ENCODE data around the gene WDPCP. TPM values are rescaled to one million over a fixed set of nuclear protein-coding genes. Genes with fewer than 3 reads are reported as not detected.

The WDPCP gene
- total and polyA plus RNA-seq, 2 of the 4 experiments (the other 2 are of a cell fraction), result 2.2 to 10.2 TPM

GRCh38 chr2:63604666-63605065 lies 16.4 kb upstream of the WDPCP start:
- Histone ChIP-seq H3K4me1 (ENCODE audit: control insufficient read depth, insufficient read depth, low read length) (no peaks in the 10 kb centered on the region), H4K20me1 (ENCODE audit: insufficient read depth, low read length) (no peaks in the 10 kb centered on the region), H4K8ac (ENCODE audit: low read depth in 2 of 2, low read length in 2 of 2) (no peak overlapping the region), H3K18ac (ENCODE audit: low read depth, low read length) (no peak overlapping the region), H3K56ac (ENCODE audit: extremely low read depth, insufficient read depth, low read length) (no peak overlapping the region), H3K9ac (ENCODE audit: low read depth, low read length) (no peak overlapping the region), H2BK20ac (ENCODE audit: low read depth, low read length) (no peak overlapping the region), H4K5ac (ENCODE audit: low read depth, low read length) (no peak overlapping the region), H2AK5ac (ENCODE audit: low read depth, low read length) (no peak overlapping the region), H2AFZ (replicated peaks; ENCODE audit: low read length, poor library complexity) (no peak overlapping the region), H3K14ac (replicated peaks; ENCODE audit: low read depth, low read length) (no peak overlapping the region), H2BK5ac (ENCODE audit: low read depth, low read length, poor library complexity, severe bottlenecking) (no peak overlapping the region), H3K79me1 (ENCODE audit: low read depth in 1 of 2, low read length in 2 of 2) (0 out of 4 replicates have a peak, but pooled peaks cover 0 to 4% of the 10 kb centered on the region in 2 experiments), H3K9me1 (ENCODE audit: insufficient read depth, low read length) (no peaks in the 10 kb centered on the region), H3K4me3 (ENCODE audit: insufficient read depth, low read depth, low read length) (no peak overlapping the region), H3K4ac (ENCODE audit: low read depth, low read length) (no peak overlapping the region), H2BK15ac (ENCODE audit: low read depth, low read length) (no peak overlapping the region), H3K9me3 (ENCODE audit: control insufficient read depth, insufficient read depth, low read length) (no peaks in the 10 kb centered on the region), H3K23ac (ENCODE audit: low read depth, low read length) (no peak overlapping the region), H3K27me3 (ENCODE audit: control insufficient read depth, insufficient read depth, low read length) (no peaks in the 10 kb centered on the region), H3K27ac (ENCODE audit: insufficient read depth, low read length) (no peak overlapping the region), H2BK120ac (ENCODE audit: low read depth, low read length) (no peak overlapping the region), H3K36me3 (ENCODE audit: control insufficient read depth, insufficient read depth, low read length) (peaks cover 29% of the 10 kb centered on the region), H3K4me2 (ENCODE audit: low read depth, low read length) (no peak overlapping the region), H2AK9ac (replicated peaks; ENCODE audit: low read depth, low read length, poor library complexity) (no peak overlapping the region), H4K91ac (ENCODE audit: insufficient read depth, low read depth, low read length) (no peak overlapping the region)
- WGBS, 2 experiments (ENCODE audit: extremely low coverage in 2 of 2, insufficient read length in 1 of 2), result 100% methylated on average over 2 of the region's 4 CpGs; no CpG with 5 or more reads in 1 of the 2 experiments
- in situ Hi-C loops (cut with MboI; ENCODE audit: low sequenced_read_pairs) (loop anchor here (10.0 kb wide), 1 partner anchor 250 kb away; no protein-coding TSS in a partner anchor), intact Hi-C loops (cut with micrococcal nuclease) (no loop called here), dilution Hi-C loops (cut with HindIII; ENCODE audit: low sequenced_read_pairs, unreplicated experiment) (no loop called here)
- ATAC-seq (ENCODE audit: low read depth), result no peak
- POLR2A ChIA-PET (ENCODE audit: unreplicated experiment), result no interaction called here
- DNase-seq, result no peak
- TF ChIP-seq CTCF (conservative IDR thresholded peaks at IDR 0.05; ENCODE audit: low read depth, low read length) (no peak), SMC3 (IDR thresholded peaks at IDR 0.05; ENCODE audit: low read depth, low read length) (no peak), RAD21 (IDR thresholded peaks at IDR 0.05; ENCODE audit: low read length) (no peak), CHD1 (IDR thresholded peaks at IDR 0.05; ENCODE audit: low read depth, low read length) (no peak), CEBPB (IDR thresholded peaks at IDR 0.05; ENCODE audit: low read depth, low read length) (no peak), ELK1 (IDR thresholded peaks at IDR 0.05; ENCODE audit: borderline replicate concordance, low read depth, low read length) (no peak)
- no TSS peak for BruUV-seq (replicated peaks)
- CTCF ChIA-PET, result no interaction called here

Data from IMR-90 (cell line).